Osteoblast (primary cell): ENCODE measurements around the gene ADCY4. TPM values are rescaled to one million over a fixed set of nuclear protein-coding genes. Genes with fewer than 3 reads are reported as not detected.
"Not testable (repeated sequence)": the region's sequence is repeated elsewhere in the genome, so short reads cannot be mapped to it uniquely, and the experiment has no call there.

ENCODE experiments used
- DNase-seq: peaks from one replicate; pipeline ENCODE4 v3.0.0; 2011; ENCODE audit warnings: low spot score, mixed read lengths; ENCODE audit not compliant: insufficient read length; ENCODE audit errors: missing footprints
- H2AFZ ChIP-seq: 2 replicates; pipeline ENCODE4 v1.6.0; 2011; ENCODE audit warnings: mild to moderate bottlenecking, low read length
- H3K27ac ChIP-seq: 2 replicates; pipeline ENCODE4 v1.5.1; 2011; ENCODE audit warnings: mild to moderate bottlenecking, low read depth, low read length, moderate library complexity
- H3K27me3 ChIP-seq: 2 replicates; pipeline ENCODE4 v1.6.0; 2012; ENCODE audit warnings: mild to moderate bottlenecking, control low read depth, inconsistent platforms, low read length, moderate library complexity; ENCODE audit not compliant: insufficient read depth
- H3K36me3 ChIP-seq: 2 replicates; pipeline ENCODE4 v1.5.1; 2011; ENCODE audit warnings: mild to moderate bottlenecking, low read length, control low read depth, moderate library complexity; ENCODE audit not compliant: insufficient read depth
- H3K4me1 ChIP-seq: 2 replicates; pipeline ENCODE4 v1.5.1; 2011; ENCODE audit warnings: mild to moderate bottlenecking, low read length, control low read depth, moderate library complexity; ENCODE audit not compliant: insufficient read depth
- H3K4me2 ChIP-seq: 2 replicates; pipeline ENCODE4 v1.6.0; 2011; ENCODE audit warnings: mild to moderate bottlenecking, low read length; ENCODE audit not compliant: insufficient read depth
- H3K4me3 ChIP-seq: fragments of 200-600 bp; sonication (generic); 3 replicates; pipeline ENCODE4 v1.5.1; 2012; ENCODE audit warnings: mild to moderate bottlenecking, low read length, inconsistent platforms; ENCODE audit not compliant: insufficient read depth
- H3K79me2 ChIP-seq: 2 replicates; pipeline ENCODE4 v1.6.0; 2012; ENCODE audit warnings: mild to moderate bottlenecking, low read length, control low read depth, inconsistent platforms; ENCODE audit not compliant: insufficient read depth
- H3K9me3 ChIP-seq: 2 replicates; pipeline ENCODE4 v1.5.1; 2011; ENCODE audit warnings: low read depth, low read length, control low read depth
- H4K20me1 ChIP-seq: 2 replicates; pipeline ENCODE4 v1.6.0; 2012; ENCODE audit warnings: mild to moderate bottlenecking, low read length, control low read depth; ENCODE audit not compliant: insufficient read depth
- total RNA-seq: library from RNA; depleted of rRNA; stranded (reverse); fragments of >200 nt; gene quantifications from 2 replicates; pipeline ENCODE4 v1.2.3, GENCODE V29; 2012
- TF ChIP-seq, protein P1 (sequence below): IDR thresholded peaks from 2 replicates; pipeline ENCODE4 v1.5.1; 2011; ENCODE audit warnings: mild to moderate bottlenecking, low read depth, low read length, moderate library complexity; ENCODE audit errors: extremely low read depth

ADCY4 gene
- total RNA-seq, 1 donor: 18.8 TPM

DNA sequence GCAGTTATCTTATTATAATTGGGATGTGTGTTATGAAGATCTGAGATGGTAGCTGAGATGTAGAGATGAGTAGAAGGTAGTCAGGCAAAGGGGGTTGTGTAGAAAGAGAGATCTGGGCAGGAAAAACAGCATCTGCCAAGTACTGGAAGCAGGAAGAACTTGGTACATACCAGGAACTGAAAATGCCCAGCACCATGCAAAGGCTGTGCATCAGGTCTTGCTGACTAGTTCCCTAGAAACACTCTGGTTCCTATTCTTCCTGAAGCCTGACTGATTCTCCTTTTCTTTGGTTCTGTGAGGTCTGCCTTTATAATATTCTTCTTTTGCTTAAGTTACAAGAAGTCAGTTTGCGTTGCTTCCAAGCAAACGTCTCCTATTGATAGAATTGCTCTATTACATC lies 26.5 kb upstream of the ADCY4 start:
- Histone ChIP-seq H3K4me2 (no peak overlapping the region), H3K27me3 (no peaks in the 10 kb centered on the region), H2AFZ (no peak overlapping the region), H4K20me1 (no peaks in the 10 kb centered on the region), H3K36me3 (no peaks in the 10 kb centered on the region), H3K4me1 (peaks cover 46% of the 10 kb centered on the region), H3K9me3 (no peaks in the 10 kb centered on the region), H3K27ac (peak overlapping the region; percentile 92), H3K79me2 (no peaks in the 10 kb centered on the region), H3K4me3 (no peak overlapping the region)
- DNase-seq: no peak
- TF ChIP-seq, protein P1, sequence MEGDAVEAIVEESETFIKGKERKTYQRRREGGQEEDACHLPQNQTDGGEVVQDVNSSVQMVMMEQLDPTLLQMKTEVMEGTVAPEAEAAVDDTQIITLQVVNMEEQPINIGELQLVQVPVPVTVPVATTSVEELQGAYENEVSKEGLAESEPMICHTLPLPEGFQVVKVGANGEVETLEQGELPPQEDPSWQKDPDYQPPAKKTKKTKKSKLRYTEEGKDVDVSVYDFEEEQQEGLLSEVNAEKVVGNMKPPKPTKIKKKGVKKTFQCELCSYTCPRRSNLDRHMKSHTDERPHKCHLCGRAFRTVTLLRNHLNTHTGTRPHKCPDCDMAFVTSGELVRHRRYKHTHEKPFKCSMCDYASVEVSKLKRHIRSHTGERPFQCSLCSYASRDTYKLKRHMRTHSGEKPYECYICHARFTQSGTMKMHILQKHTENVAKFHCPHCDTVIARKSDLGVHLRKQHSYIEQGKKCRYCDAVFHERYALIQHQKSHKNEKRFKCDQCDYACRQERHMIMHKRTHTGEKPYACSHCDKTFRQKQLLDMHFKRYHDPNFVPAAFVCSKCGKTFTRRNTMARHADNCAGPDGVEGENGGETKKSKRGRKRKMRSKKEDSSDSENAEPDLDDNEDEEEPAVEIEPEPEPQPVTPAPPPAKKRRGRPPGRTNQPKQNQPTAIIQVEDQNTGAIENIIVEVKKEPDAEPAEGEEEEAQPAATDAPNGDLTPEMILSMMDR: no peak

DNA sequence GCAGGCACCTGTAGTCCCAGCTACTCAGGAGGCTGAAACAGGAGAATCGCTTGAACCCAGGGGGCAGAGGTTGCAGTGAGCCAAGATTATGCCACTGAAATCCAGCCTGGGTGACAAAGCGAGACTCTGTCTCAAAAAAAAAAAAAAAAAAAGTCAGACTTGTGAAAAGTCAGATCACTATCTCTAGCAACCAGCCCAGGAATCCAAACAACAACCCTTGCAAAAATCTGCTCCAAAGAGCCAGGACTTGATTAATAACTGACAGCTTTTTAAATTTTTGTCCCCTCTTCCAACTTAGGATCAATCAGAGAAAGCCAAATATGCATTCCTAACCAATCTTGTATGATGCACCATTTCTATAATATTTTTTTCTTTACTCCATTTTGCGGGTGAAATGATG lies 25.4 kb upstream of the ADCY4 start:
- peaks cover 37% of the 10 kb centered on the region for H3K4me1 ChIP-seq
- no peaks in the 10 kb centered on the region for H4K20me1 ChIP-seq
- H3K4me3 ChIP-seq: no peak overlapping the region
- H3K4me2 ChIP-seq: no peak overlapping the region
- no peaks in the 10 kb centered on the region for H3K36me3 ChIP-seq
- no peak overlapping the region for H2AFZ ChIP-seq
- H3K27me3 ChIP-seq: no peaks in the 10 kb centered on the region
- no peaks in the 10 kb centered on the region for H3K79me2 ChIP-seq
- peak; percentile 51 for DNase-seq
- no peaks in the 10 kb centered on the region for H3K9me3 ChIP-seq
- TF ChIP-seq, protein P1: no peak
- H3K27ac ChIP-seq: no peak overlapping the region

DNA sequence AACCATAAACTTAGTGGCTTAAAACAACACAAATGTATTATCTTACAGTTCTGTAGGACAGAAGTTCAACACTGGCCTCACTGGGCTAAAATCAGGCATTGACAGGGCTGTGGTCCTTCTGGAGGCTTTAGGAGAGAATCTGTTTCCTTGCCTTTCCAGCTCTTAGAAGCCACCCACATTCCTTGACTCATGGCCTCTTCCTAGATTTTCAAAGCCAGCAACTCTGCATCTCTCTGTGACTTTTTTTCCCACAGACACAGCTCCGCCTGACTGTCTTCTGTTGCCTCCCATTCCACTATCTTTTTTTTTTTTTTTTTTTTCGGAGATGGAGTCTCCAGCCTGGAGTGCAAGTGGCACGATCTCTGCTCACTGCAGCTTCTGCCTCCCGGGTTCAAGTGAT lies 21.3 kb upstream of the ADCY4 start:
- H3K9me3 ChIP-seq: no peaks in the 10 kb centered on the region
- H3K27me3 ChIP-seq: no peaks in the 10 kb centered on the region
- H3K36me3 ChIP-seq: no peaks in the 10 kb centered on the region
- H3K4me2 ChIP-seq: no peak overlapping the region
- H3K4me3 ChIP-seq: no peak overlapping the region
- TF ChIP-seq, protein P1: no peak
- no peak for DNase-seq
- no peak overlapping the region for H2AFZ ChIP-seq
- H3K79me2 ChIP-seq: no peaks in the 10 kb centered on the region
- no peaks in the 10 kb centered on the region for H4K20me1 ChIP-seq
- H3K4me1 ChIP-seq: peaks cover 37% of the 10 kb centered on the region
- no peak overlapping the region for H3K27ac ChIP-seq

DNA sequence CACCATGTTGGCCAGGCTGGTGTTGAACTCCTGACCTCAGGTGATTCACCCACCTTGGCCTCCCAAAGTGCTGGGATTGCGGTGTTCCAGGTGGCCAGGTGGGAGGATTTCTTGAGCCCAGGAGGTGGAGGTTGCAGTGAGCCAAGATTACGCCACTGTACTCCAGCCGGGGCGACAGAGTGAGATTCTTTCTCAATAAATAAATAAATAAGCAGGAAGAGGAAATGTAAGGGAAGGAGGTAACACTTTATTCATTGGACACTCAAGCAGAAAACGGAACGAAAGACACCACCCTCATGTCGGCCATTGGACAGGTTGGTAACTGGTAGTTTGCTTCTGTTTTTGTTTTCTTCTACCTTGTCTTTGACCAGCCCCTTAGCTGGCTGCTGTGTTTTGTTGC lies 20.1 kb upstream of the ADCY4 start:
- Histone ChIP-seq H4K20me1 (no peaks in the 10 kb centered on the region), H3K4me1 (peaks cover 30% of the 10 kb centered on the region), H3K27me3 (no peaks in the 10 kb centered on the region), H3K79me2 (no peaks in the 10 kb centered on the region), H3K9me3 (no peaks in the 10 kb centered on the region), H3K4me3 (no peak overlapping the region), H3K4me2 (no peak overlapping the region), H3K36me3 (no peaks in the 10 kb centered on the region), H3K27ac (no peak overlapping the region), H2AFZ (no peak overlapping the region)
- DNase-seq: no peak
- TF ChIP-seq, protein P1: no peak

DNA sequence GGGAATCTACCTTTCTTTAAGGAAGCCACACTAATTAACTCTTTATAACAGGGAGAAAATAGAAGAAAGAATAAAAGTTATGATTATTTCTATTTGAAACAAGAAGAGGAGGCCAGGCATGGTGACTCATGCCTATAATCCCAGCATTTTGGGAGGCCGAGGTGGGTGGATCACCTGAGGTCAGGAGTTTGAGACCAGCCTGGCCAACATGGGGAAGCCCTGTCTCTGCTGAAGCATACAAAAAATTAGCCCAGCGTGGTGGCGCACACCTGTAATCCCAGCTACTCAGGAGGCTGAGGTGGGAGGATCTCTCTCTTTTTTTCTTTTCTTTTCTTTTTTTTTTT lies 19.6 kb upstream of the ADCY4 start:
- H4K20me1 ChIP-seq, H3K4me2 ChIP-seq, H3K4me3 ChIP-seq, H3K27me3 ChIP-seq, H3K36me3 ChIP-seq, DNase-seq, H3K79me2 ChIP-seq, H2AFZ ChIP-seq, H3K9me3 ChIP-seq: not testable (repeated sequence)
- H3K4me1 ChIP-seq: peaks cover 30% of the 10 kb centered on the region
- H3K27ac ChIP-seq: peak overlapping the region; percentile 9
